ENCODE measurements around the gene SLC47A2.

Gene SLC47A2

DNA sequence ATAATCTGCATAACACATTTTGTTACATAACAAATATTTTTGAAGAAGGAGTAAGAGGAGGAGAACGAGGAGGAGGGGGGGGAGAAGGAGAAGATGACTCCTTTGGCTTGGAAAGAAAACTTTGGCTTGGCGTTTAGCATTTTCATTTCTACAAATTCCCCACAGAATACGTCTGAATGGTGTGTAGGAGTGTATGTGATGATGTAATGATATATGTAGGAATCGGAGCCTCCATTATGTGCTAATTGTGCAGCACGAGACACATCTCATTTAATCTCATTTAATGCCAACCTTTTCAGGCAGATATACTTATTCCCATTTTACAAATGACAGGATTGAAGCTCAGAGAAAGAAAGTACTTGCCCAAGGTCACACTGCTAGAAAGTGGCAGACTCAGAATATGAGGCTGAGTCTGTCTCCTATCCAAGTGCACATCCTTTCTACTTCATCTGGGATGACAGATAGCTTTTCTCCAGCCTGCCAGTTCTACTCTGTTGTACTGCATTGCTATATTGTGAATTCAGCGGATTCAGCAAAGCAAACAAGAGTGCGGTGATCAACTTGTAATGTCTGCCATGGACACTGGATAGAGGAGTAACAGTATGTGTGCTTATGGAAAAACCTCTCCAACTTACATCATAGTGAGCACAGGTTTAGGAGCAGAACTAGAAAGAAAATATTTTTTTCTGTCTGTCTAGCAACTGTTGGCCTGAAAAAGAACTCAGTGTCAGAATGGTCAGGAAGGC lies 10.4 kb upstream of the SLC47A2 start:
- DNase-seq: no peak

DNA sequence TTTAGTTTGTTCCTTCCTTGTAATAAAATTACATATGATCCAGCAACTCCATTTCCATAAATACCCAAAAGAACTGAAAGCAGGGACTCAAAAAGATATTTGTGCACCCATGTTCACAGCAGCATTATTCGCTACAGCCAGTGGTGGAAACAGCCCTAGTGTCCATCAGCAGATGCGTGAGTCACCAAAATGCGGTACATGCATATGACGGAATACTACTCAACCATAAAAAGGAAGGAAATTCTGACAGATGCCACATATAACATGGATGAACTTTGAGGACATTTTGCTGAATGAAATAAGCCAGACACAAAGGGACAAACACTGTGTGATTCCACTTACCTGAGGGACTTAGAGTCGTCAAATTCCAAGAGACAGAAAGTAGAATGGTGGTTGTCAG lies 9.1 kb upstream of the SLC47A2 start:
- no peak for DNase-seq

DNA sequence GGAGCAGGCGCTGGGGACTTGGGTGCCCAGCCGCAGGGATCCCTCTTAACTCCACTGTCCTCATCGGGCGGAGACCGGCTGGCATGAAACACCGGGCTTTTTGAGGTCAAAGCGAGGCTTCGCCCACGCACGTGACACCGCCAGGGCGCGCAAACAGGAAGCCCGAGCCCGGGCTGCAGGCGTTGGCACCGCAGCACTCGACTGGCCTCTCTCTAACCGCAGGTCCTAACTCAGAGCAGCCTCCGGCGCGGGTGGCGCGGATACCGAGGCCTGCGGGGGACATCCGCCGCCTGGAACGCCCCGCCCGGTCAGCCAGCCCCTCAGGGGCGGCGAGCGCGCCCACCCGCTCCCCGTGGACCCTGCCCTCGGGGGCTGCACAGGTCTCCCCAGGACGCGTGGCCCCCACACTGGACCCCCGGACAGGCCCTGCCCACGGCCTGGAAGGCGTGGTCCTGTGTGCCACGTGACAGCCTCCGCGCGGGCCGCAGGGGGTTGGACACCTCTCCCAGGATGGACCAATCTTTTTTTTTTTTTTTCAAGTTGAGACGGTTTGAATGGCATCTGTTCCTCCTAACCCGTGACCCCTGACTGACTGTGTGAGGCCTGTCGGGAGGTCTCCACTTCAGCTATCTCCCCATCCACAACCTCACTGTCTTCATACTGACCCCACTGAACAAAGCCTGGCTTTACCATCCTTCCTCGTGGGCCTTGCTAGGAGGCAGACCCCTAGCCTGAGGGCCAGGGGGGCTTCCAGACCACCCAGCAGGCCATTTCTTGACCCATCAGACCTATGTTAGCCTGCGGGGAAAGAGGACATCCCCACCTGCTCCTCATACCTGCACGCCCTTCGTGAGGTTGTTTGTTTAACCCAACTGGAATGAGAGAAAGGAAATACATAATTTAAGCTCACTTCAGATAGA lies 8.4 kb upstream of the SLC47A2 start:
- DNase-seq: no peak

DNA sequence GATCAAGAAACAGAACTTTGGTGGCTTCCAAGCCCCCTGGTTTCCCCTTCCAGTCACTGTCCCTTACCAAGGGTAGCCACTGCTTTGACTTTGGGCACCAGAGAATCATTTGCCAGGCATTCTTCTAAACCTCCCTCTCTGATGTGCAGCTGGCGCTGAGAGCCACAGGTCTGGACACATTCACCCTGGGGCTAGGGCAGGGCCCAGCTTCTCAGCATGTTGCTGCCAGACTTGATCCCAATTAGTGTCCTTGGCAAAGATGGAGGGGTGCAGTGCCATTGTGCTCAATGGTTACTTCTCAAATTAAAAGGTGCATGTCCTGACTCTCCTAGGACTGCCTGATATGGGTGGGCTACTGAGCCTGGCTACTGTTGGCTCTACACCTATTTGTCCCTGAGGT lies 7.6 kb upstream of the SLC47A2 start:
- DNase-seq: no peak

DNA sequence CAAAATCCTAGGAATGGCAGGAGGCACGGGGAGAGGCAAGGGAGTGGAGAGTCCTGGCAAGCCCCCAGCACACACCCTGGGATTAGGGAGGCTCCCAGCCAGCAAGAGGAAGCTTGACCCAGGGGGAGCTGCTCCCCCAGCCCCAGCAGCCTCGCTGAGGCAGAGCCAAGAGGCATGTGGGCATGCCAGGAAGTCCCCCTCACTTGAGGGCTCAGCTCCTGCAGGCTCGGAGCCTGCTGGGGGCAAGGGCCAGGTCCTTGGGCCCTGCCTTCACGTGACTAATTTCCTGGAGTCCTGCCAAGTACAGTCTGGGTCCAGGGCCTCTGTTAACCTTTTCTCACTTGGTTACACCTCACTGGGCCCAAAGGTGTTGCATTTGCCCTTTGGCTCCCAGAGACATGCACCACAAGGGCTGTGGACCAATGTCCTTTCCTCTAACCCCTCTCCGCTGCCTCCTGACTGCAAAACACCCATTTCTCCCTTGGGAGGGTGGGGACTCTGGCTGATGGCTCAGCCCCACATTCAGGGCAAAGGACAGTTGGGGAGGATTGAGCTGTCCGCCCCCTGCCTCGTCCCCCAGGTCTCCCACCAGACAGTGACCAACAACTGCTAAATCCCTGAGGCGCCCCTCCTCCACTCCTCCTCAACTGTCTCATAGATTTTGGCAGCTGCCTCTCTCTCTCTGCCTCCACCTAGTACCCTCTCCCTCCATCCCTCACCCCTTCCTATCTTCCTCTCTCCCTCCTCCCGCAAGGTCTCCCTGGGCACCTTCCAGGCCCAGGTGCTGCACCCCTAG lies 4.4 kb upstream of the SLC47A2 start:
- no peak for DNase-seq

DNA sequence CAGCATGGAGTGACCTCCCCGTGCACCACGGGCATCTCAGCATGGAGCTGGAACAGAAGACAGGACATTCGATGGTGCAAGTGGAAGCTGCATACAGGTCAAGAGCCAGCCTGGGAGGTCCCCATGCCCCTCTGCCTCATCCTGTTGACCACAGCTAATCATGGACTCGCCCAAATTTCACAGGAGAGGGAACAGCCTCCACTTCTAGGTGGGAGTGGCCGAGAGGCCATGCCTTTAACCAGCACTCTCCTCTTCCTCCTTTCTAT lies 3.8 kb upstream of the SLC47A2 start:
- no peak for DNase-seq

DNA sequence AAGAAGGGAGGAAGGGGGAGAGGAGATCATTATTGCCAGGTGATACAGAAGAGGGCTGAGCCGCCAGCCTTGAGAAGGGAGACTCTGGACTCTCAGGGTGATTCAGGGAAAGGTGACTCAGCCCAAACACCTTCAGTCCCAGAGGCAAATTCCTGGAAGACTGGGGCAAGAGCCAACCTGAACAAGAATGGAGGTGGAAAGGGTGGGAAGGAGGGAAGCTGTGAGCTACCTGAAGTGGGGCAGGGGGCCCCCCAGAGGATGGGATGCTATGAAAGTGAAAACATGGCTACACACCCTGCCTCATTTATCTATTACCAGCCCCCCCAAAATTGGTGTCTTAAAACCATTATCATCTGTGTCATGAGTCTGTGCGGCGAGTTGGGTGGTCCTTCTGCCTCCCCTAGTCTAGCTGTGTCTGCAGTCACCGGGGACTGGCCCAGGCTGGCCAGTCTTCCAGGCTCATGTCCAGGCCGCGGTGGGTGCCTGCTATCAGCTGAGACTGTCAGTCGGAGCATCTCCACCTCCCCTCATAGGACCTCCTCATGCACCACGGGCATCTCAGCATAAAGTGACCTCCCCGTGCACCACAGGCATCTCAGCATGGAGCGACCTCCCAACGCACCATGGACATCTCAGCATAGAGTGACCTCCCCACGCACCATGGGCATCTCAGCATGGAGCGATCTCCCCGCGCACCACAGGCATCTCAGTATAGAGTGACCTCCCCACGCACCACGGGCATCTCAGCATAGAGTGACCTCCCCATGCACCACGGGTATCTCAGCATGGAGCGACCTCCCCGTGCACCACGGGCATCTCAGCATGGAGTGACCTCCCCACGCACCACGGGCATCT lies 3.2 kb upstream of the SLC47A2 start:
- DNase-seq: no peak

DNA sequence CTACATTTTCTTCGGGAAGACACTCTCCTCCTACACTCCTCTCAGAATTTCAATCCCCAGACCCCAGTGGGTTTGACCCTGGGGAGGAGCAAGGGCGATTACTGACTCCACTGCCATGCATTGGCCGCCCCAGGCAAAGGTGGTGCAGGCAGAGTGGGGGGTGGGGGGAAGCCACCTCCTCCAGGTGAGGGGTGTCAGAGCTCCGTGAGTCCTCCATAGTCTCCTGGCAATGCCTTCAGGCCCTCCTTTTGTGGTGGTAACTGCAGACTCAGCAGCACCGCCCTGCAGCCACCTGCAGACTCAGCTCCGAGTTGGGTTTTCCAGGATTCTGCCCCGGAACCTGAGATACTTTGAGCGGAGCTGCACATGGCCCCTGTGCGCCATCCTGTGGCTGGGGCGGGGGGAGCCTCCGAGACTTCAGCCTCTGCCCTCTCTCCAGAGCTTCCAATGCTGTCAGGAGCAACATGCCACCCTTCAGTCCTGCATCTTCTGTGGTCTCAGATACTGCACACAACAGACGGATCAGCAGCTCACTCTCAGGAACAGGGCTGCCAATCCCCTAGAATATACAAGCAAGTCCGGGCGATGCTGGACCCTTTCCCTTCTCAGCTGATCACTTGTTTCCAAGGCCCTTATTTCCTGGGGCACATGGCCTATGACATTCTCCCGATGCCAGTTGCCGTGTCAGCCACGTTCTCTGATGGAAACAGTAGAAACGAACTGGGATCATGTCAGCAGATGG lies 2.4 kb upstream of the SLC47A2 start:
- no peak for DNase-seq

DNA sequence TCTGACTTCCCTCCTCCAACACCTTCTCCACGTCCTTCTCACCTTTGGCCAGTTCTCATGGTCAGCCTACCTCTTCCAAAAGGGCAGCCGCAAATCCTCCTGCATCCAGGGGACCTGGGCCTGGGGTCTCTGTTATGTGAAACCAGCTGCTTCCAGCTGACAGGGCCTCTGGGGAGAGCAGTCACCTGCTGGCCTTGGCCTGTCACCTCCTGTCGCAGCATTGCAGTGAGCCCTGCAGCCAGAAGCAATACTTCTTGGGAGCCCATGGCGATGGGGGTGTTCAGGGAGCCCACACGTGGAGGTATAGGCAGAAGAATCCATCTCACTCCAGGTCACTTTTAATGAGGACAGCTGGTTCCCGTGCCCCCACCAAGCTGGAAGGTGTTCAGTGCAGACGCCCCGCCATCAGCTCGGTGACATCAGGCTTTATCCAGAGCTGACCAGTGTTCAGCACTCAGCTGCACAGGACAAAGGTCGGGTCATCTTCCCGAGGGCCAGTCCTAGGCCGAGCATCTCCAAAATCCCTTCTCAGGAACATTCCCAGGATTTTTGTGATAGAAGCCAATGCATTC lies 1.7 kb upstream of the SLC47A2 start:
- DNase-seq: no peak

DNA sequence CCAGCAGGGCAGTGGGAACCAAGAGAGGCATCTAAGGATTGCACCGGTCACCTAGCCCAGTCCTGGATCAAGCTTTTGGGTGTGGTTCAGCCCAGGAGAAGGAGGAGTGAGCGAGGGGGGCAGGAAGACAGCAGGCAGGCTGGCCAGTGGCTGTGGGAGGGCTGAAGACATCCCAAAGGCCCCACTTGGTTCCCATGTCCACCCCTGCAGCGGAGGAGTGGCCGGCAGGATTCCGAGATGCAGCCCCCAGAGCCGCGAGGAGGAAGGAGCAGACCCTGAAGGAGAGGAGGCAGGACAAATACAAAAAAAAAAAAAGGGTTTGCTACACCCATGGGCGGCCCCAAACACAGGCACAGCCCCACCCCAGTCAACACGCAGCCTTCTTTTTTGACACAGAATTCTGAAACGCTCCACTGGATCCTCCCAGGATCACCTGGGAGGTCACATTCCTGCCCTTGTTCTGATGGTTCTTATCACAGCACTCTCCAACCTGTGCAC lies 1.1 kb upstream of the SLC47A2 start:
- DNase-seq: no peak

DNA sequence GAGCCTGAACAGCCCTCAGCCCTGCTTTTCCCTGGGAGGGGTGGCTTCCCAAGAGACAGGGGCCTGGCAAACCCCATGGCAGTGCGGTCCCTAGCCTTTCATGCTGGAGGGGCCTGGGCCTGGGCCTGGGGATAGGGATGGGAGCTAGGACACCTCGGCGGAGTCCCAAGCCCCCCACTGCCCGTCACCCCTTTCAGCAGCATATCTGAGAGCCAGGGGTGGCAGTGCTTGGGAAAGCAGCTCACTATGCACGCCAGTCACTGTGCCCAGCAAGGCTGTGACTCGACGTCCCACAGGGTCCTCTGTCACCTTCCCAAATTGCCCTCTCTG lies 612 bp upstream of the SLC47A2 start:
- DNase-seq: no peak

DNA sequence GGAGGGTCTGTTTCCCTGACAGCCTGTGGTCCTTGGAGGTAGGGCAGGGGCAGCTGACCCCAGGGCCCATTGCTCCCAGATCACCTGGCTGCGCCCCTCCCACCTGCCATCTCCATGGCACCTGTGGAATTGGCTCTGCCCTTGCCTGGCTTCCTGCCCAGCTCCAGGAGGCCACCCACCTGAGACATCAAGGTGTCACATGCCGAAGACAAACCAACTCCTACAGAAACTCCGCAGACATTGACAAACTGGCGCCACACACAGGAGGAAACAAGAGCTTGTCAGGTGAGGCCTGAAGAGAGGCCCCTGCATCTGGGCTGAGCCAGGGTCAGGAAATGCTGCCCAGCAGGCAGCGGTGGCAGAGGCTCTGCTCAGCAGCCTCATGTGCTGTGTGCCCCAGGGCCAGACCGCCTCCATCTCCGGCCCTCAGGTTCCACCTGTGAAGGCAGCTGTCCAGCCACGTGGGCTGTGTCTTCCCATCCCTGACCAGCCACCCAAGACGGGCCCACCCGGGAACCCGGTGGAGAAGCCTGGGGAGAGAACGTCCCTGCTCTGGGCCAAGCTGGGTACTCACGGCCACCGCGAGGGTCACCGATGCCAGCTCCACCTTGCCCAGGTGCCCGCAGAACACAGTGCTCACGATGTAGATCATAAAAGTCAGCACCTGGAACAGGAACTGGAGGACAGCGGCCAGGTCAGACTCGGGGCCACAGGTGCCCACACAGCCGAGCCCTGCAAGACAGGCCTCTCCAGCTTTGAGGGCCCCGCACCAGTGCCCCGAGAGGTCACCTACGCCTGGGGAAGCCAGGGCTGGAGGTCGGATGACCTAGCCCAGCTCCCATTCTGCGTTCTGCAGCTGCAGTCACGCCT lies 1.6 kb downstream of the SLC47A2 start:
- DNase-seq: peak; percentile 59

DNA sequence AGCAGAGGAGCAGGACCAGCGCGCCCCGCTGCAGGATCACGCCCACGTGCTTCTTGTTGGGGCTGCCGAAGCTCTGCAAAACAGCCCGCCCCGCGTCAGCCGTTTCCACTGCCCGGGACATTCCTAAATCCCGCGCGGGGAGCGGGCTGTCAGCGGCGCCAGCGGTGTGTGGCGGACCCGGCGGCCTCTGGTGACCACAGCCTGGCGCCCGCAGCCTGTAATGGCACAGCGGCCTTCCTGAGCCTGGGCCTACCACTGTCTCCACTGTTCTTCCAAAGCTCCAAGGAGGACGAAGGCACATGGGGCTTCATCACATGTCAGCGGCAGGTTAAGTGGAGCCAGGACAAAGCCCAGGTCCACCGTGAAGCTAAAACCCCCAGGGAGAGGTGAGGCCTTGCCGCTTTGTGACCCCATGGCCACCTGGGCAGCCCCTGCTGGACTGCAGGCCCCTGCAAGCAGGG lies 2.5 kb downstream of the SLC47A2 start:
- DNase-seq: no peak

DNA sequence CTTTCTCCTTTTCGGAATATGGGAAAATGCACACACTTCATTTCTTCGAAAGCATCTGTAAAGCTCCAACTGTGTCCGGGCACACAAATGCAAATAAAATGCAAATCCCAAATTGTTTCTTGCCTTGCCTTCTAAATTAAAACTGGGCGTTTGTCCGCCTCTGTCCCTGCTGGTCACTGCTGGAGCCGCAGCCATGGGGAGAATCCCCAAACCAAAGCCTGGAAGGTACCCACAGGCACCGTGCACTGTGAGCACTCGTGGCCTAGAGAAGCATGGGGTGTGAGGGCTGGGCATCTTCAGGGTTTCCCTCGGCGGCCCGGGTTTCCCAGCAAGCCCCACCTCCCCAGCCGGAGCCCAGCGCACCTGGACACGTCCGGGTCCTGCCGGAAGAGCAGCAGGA lies 2.9 kb downstream of the SLC47A2 start:
- no peak for DNase-seq

DNA sequence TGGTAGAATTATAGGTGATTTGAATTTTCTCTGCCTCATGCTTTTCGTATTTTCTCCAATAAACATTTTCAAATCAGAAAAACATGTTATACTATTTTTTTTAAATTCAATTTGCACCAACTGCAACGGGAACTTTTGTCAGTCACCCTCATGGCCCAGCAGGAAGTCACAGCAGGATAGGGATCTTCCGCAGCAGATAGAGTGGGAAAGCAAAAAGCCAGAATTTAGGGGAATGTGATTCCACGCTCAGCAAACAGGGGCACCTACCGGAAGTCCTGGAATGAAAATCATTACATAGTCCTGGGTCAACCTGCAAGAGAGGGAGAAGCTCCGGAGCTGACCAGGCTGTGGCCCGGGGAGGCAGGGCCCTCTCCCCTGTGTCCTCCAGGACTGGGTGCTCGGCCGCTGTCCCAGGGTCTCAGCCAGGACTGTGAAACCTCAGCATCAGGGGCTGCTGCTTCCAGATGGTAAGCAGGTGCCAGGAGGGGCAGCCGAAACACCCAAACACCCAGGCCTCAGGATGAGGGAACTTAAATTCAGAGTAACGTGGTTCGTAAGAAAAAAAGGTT lies 3.9 kb downstream of the SLC47A2 start:
- DNase-seq: no peak

DNA sequence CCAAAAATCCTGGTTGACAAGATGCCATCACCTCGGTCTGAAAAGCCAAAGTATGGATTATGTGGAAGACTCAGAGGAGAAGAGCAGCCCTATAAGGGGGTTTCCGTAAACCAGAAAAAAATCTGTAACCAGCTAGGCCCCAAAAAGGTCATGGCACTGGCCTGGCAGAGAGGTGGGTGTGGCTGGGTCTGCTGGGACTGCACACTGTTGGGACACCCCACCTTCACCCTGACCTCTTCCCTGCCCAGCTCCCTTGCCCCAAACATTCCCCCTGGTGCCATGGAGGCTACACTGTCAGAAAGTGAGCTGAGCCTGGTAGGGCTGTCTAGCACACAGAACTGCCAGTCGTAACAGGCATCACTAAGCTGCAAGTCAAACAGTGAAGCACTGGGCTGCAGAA lies 6.5 kb downstream of the SLC47A2 start:
- DNase-seq: no peak

DNA sequence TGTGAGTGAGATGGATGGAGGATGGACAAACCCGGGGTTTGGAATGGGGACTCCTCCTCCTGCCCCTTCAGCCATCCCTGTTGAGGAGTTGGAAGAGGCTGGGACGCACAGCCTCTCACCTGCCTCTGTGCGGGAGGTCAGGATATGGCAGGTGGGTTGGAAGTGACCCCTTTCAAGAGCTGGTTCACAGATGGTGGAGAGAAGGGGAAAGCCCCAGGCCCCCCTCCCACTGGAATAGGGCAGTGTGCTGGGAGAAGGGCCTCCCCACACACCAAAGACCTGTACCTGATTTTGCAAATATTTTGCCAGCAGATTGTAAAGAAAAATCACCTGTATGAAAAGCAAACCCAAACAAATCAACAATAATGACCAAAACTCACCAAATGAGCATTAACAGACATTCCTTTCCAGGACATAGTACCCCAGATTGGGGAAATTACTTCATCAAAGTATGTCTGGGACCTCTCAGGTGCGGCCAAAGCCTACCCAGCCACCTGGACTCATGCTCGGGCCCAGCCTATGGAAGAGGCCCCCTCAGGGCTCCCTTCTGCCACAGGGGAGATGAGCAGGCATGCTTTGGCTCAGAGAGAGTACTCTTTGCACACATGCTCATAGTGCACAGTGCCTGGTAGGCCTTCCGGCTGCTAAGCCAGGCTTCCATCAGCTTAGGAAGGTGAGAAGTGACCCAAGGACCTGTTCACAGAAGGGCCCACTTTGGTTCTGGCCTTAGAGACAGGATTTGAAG lies 7.8 kb downstream of the SLC47A2 start:
- DNase-seq: no peak

DNA sequence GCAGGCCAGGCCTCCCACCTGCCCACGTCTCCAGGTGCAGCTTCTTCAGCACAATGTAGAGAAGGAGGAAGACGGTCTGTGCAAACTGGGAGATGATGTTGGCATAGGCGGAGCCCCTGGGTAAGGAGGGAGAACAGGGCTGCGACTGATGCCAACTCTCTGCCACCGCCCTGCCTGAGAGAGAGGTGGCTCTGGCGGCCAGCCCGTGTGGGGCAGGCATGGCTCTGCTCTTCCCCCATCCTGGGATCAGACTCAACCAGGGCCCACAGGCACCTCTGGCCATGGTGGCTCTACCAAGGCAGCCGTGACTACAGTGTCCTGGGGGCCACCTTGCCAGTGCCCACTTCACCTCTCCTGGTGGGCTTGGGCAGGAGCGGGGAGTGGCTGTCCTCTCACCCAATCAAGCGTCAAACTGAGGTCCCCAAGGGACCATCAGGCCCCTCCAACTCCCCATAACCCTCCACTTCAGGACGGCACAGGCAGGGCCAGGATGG lies 8.6 kb downstream of the SLC47A2 start:
- no peak for DNase-seq

Measured in NCI-H2029 (cell line).